GM18870 (cell line): Measurements from ENCODE around the gene P2RX1.

Experiments used
- ATAC-seq: cut with Tn5 transposase; IDR thresholded peaks from one replicate; pipeline ENCODE4 v1.9.1; 2021; ENCODE audit warnings: moderate library complexity; ENCODE audit not compliant: unreplicated experiment

The P2RX1 gene

DNA sequence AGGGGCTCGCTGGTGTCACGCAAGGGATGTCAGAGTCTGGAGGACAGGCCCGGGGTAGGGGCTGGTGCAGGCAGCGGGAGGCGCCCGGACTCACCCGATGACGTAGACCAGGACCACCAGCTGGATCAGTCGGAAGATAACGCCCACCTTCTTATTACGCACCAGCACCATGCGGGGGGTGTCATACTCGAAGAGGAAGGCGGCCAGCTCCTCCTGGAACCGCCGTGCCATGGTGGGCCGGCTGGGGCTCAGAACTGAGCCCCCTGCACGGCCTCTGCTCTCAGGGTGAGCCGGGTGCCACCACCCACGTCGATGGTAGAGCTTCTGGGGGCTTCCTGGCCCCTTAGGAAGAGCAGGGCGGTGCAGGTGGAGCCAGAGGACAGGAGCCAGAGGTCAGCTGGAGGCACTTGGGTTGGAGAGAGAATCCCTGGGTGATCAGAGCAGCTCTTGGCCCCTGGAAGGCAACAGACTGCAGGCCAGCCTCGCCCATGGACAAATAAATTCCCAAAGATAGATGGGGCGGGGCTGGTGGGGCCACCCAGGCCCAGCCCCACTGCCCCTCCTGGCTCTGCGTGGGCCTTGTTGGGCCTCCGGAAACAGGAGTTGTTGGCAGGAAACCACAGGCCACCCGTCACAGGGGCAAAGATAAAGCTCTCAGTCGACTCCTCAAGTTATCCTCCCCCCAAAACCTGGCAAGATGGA lies at the start of gene P2RX1:
Gene P2RX1 (minus strand): TSS at position 471 of the 702 bp plus-strand sequence. CDS start 240 bp downstream, at position 231.
- ATAC-seq = no peak

DNA sequence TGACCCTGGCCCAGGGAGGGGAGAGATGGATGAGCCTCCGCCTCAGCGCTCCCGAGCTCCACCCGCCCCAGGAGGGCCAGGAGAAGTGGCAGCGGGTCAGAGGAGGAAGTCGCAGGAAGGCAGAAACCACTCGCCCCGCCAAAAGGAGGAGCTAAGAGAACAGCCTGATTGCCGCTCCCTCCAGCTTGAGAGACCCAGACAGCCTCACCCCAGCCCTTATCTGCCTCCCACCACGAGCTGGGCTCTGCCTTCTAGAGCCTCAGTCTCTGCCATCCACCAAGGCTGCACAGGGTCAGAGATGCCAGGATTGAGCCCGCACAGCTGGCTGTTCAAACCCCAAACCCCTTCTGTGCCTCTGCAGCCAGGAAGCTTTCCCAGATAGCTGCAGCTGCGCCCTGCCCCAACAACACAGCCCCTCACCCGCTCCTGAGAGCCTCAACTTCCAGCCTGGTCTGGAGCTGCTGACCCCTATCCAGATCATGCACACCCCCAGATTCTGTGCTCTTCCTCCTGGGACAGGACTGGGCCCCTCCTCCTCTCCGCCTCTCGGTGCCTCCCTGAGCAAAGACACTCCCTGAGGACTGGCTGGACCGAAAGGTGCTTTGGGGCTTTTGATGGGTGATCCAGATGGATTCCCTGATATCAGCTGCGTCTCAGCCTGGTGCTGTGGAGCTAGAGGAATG lies 49.0 kb upstream of the P2RX1 start:
- ATAC-seq = no peak

DNA sequence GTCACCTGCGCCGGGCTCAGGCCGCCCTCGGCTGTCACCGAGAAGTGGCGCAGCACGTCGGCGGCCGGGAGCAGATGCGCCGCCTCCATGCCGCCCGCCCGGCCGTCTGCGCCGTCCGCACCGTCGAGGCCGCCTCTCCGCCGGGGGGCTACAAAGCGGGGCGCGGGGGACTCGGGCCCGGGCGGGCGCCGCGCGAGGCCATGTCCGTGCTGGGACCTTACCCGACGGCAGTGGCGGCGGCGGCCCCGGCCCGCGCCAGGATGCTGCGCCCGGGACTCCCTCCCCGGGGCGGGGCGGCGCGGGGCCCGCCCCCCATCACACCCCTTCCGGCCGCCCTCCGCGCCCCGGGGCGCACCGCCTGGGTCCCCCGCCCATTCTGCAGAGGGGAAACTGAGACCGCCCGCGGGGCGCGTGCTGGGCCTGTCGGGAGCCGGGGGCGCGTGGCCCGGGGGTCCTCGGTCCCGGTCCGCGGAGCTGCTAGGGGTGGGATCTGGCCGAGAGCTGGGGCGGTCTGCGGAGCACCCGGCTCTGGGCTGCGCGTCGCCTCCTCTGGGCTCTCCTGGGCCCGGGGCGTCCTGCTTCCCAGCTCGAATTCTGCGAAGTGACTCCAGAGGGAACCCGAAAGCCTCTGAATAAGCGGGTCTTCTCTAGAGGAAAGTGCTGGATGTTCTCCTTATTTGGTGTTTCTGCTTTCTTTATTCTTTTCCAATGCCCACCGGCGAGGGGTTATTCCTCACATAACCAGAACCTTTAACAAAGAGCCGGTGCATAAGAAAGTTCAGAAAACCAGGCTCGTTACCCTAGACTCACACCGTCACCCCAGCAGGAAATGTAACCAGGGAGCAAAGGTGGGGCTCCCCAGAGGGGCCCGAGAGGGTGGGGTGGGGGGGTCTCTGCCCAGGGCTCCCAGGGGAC lies 48.2 kb upstream of the P2RX1 start, which contains the start of gene ATP2A3:
Gene ATP2A3 (minus strand): TSS at position 235 of the 915 bp plus-strand sequence. CDS start 146 bp downstream, at position 89.
- no peak for ATAC-seq

DNA sequence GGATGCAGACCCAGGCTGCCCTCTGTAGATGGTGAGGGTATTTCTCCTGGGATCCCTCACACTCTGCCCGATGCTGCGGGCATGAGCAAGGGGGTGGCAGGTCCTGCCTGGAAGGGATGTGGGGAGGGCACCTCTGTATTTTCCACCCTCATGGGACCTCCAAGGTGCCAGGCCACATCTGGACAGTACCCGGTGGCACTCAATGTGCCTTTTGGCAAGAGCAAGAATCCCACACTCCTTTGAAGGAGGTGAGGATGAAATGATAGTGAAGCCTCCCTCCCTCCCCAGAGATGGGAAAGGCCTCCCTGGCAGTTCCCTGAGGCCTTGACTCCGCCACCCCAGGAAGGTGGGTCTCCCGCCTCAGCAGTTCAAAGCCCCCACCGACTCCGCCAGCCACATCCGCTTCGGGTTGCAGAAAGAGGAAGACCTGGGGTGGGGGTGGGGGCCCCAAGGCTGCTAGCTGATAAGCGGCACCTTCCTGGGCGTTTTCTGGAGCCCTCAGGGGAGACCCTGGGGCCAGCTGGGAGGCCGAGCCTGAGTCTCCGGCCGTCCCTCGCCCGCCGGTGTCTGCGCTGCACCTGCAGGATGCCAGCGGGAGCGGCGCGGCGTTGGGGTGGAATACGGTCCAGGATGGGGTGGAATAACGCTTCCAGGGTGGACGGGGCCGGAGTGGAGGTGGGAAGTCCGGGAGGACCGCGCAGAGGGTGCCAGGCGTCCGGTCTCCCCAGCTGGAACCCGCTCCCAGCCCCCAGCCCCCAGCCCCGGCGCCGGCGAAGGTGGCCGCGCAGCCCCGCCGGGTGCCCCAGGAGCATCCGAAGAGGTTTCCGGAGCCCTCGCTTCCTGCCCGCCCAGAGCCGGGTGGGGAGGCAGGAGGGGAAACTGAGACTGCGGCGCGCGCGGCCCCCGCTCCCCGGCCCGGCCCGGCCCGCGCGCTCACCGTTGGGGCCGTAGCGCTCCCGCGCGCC lies 47.3 kb upstream of the P2RX1 start:
- ATAC-seq = no peak

GRCh38 chr17:3962965-3963236 lies 46.6 kb upstream of the P2RX1 start:
- ATAC-seq = no peak

- ATAC-seq = no peak
Measured at GRCh38 chr17:3962217-3962964, 46.1 kb upstream of the P2RX1 start.

DNA sequence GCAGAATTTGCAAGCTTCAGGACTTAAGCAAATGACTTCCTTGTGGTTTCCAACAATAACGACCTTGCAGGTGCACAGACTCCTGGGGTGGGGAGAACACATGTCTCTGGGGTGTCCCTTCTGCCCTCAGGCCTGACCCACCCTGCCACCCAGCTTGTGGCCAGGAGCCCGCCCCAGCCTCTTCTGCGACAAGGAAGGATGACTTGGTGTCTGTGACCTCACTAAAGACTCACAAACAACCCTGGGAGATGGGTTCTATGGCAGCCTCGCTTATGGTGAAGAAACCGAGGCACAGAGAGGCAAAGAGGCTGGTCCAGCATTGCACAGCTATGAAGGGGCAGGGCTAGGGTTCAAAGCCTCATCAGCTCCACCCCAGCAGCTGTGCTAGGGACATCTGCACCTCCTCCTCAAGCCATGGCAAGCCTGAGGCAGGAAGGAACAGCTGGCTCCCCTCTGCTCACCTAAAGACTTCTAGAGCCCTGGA lies 45.3 kb upstream of the P2RX1 start:
- ATAC-seq = no peak

GRCh38 chr17:3960764-3961163 lies 44.5 kb upstream of the P2RX1 start:
- no peak for ATAC-seq

GRCh38 chr17:3959921-3960601 lies 43.8 kb upstream of the P2RX1 start:
- no peak for ATAC-seq

- no peak for ATAC-seq
Measured at GRCh38 chr17:3959295-3959899, 43.1 kb upstream of the P2RX1 start.

GRCh38 chr17:3957735-3958599 lies 41.7 kb upstream of the P2RX1 start:
- ATAC-seq = no peak

GRCh38 chr17:3956983-3957382 lies 40.7 kb upstream of the P2RX1 start:
- no peak for ATAC-seq

- no peak for ATAC-seq
Measured at GRCh38 chr17:3956327-3956957, 40.2 kb upstream of the P2RX1 start.

DNA sequence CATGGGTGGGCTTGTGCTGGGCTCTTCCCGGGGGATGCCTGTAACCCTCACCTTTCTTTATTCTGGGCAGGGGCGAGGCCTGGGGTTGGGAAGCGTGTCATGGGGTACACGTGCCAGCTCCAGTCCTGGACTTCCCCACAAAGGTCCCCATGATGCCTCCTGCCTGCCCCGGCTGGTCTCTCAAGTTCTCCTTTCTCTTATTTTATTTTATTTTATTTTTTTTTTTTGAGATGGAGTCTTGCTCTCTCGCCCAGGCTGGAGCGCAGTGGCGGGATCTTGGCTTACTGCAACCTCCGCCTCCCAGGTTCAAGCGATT lies 39.4 kb upstream of the P2RX1 start:
- no peak for ATAC-seq

GRCh38 chr17:3954976-3955672 lies 38.9 kb upstream of the P2RX1 start:
- no peak for ATAC-seq

DNA sequence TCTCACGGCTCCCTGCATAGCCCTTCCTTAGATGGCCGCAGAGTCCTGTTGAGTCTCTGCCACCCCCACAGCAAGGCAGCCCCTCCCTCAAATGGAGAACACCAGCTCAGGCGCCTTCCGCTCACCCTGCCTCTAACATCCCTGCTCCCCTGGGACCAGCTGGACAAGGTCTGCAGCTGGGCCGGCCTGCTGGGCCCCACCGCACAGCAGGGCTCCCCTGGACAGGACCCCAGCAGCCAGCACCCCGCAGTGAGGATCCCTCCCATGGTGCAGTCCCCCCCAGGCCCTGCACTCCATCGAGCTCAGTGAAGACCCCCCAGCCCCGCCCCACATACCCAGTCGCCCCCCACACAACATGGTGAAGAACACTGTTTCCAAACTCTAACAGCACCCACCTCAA lies 37.8 kb upstream of the P2RX1 start:
- ATAC-seq = no peak

DNA sequence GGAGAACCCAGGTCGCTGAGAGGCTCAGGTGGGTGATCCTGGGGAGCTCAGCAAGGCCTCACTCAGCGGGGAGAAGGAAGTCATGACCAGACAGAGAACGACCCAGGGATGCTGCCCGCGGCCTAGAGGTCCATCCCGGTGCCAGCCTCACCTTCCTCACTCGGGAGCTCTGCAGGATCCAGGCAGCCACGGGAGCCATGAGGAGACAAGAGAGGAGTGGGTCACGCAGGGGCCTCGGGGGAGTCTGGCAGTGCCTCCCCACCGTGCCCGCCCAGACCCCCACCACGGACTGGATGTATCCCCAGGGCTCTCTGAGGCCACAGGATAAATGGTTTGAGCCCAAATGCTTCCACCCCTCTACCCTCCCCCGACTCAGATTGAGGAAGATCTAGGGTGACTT lies 37.3 kb upstream of the P2RX1 start:
- ATAC-seq = no peak
